HepG2 (cell line): ENCODE data around the gene BPIFB4. TPM values are rescaled to one million over a fixed set of nuclear protein-coding genes. Genes with fewer than 3 reads are reported as not detected.

ENCODE experiments used
- ARNT ChIP-seq: fragments of 450-650 bp; IDR thresholded peaks from 2 replicates; pipeline ENCODE4 v1.6.1; 2017
- FOXO1 ChIP-seq: sonication (generic); formaldehyde crosslinking; IDR thresholded peaks from 2 replicates; pipeline ENCODE4 v1.4.0; 2020; ENCODE audit warnings: missing genetic modification reagents
- FOXP1 ChIP-seq, 2 experiments: fragments of 450-650 bp in 1 of 2; IDR thresholded peaks; 2 replicates each; pipeline ENCODE4 v1.6.1; 2017 to 2018; ENCODE audit warnings: antibody characterized with exemption in 1 of 2
- HDAC6 ChIP-seq: fragments of 200-600 bp; sonication (generic); IDR thresholded peaks from 2 replicates; pipeline ENCODE4 v1.7.0; 2017; ENCODE audit warnings: mild to moderate bottlenecking, antibody characterized with exemption, low read length, low read depth
- HMGXB3 ChIP-seq: sonication (generic); formaldehyde crosslinking; IDR thresholded peaks from 2 replicates; pipeline ENCODE4 v1.4.0; 2020; ENCODE audit warnings: missing genetic modification reagents, borderline replicate concordance
- HMGXB4 ChIP-seq, 2 experiments: sonication (generic) in 1 of 2; formaldehyde crosslinking in 1 of 2; IDR thresholded peaks; 2 replicates each; pipeline versions ENCODE4 v1.4.0 to v1.6.1; 2018 to 2020; ENCODE audit warnings: missing genetic modification reagents in 2 of 2, borderline replicate concordance in 1 of 2, low read depth in 1 of 2, mild to moderate bottlenecking in 1 of 2, missing biosample characterization in 1 of 2
- HNRNPLL ChIP-seq: fragments of 200-400 bp; formaldehyde crosslinking; IDR thresholded peaks from 2 replicates; pipeline ENCODE4 v1.6.1; 2017; ENCODE audit warnings: mild to moderate bottlenecking, low read depth, low read length; ENCODE audit not compliant: poor library complexity, severe bottlenecking
- MAX ChIP-seq: IDR thresholded peaks from 2 replicates; pipeline ENCODE4 v1.6.1; 2012; ENCODE audit warnings: inconsistent platforms
- NPAS2 ChIP-seq: sonication (generic); formaldehyde crosslinking; IDR thresholded peaks from 2 replicates; pipeline ENCODE4 v1.8.0; 2022; ENCODE audit warnings: mild to moderate bottlenecking, missing genetic modification reagents, borderline replicate concordance
- NR2F6 ChIP-seq, 2 experiments: IDR thresholded peaks; 2 replicates each; pipeline ENCODE4 v1.6.1; 2016; ENCODE audit warnings: antibody characterized with exemption in 1 of 2, mild to moderate bottlenecking in 1 of 2
- RFXAP ChIP-seq: sonication (generic); formaldehyde crosslinking; IDR thresholded peaks from 2 replicates; pipeline ENCODE4 v1.4.0; 2020; ENCODE audit warnings: missing genetic modification reagents, borderline replicate concordance
- SIN3B ChIP-seq: fragments of 150-350 bp; IDR thresholded peaks from 2 replicates; pipeline ENCODE4 v1.6.1; 2014; ENCODE audit warnings: low read length
- ZBTB21 ChIP-seq: sonication (generic); formaldehyde crosslinking; IDR thresholded peaks from 2 replicates; pipeline ENCODE4 v1.4.0; 2020; ENCODE audit warnings: missing genetic modification reagents
- ZNF205 ChIP-seq: IDR thresholded peaks from 2 replicates; pipeline ENCODE4 v1.6.1; 2018; ENCODE audit warnings: missing biosample characterization, missing genetic modification reagents
- ZNF281 ChIP-seq: sonication (generic); formaldehyde crosslinking; IDR thresholded peaks from 2 replicates; pipeline ENCODE4 v1.4.0; 2020; ENCODE audit warnings: missing genetic modification reagents, borderline replicate concordance
- ZNF3 ChIP-seq: IDR thresholded peaks from 2 replicates; pipeline ENCODE4 v1.7.0; 2017; ENCODE audit warnings: inconsistent platforms
- ZNF572 ChIP-seq: sonication (generic); formaldehyde crosslinking; IDR thresholded peaks from 2 replicates; pipeline ENCODE4 v1.5.1; 2020; ENCODE audit warnings: mild to moderate bottlenecking, missing genetic modification reagents
- polyA plus RNA-seq, 8 experiments: library from polyadenylated mRNA; depleted of rRNA in 3 of 8; stranded (reverse) in 7 of 8; unstranded in 1 of 8; fragments of >200 nt; fragmentation: Illumina TruSeq in 4 of 8; extraction: Trizol in 4 of 8; gene quantifications; 2 replicates each; pipeline versions ENCODE4 v1.2.1 to v1.2.3, GENCODE V29; 2011 to 2016; ENCODE audit warnings: low read depth in 4 of 8, missing spikeins in 1 of 8, mixed read lengths in 1 of 8; ENCODE audit not compliant: insufficient read depth in 1 of 8
- total RNA-seq, 5 experiments: library from RNA; depleted of rRNA; stranded (reverse); fragments of >200 nt; fragmentation: Illumina TruSeq; extraction: Trizol; gene quantifications; 2 replicates each; pipeline ENCODE4 v1.2.3, GENCODE V29; 2016; ENCODE audit warnings: low read depth in 1 of 5
- TF ChIP-seq, protein P1 (sequence below): IDR thresholded peaks from 2 replicates; pipeline ENCODE4 v1.6.1; 2016; ENCODE audit warnings: control low read depth
- TF ChIP-seq, protein P2 (sequence below): sonication (generic); formaldehyde crosslinking; IDR thresholded peaks from 2 replicates; pipeline ENCODE4 v1.4.0; 2020; ENCODE audit warnings: missing genetic modification reagents, borderline replicate concordance

The BPIFB4 gene
- total and polyA plus RNA-seq, 2 of the 13 experiments (the other 11 are each of a cell fraction or from before 2014, with no cell fraction given) = 0.09 TPM; not detected in 1

DNA sequence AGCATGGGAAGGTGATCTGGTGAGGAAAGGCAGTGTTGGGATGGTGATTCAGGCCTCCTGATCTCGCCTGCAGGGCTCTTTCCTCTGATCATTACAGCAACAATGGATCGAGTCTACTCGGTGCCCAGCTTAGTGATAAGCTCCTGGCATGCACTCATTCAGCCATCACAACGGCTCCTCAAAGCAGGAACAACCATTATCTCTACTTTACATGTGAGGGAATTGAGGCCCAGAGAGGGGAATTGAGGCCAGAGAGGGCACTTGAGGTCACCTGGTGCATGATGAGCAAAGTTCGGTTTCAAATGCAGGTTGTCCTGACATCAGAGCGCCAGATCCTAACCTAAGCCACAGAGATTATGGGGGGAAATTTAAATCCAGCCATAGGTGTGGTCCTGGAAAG, 46.5 kb downstream of the BPIFB4 start (continued):
- TF ChIP-seq, protein P1, sequence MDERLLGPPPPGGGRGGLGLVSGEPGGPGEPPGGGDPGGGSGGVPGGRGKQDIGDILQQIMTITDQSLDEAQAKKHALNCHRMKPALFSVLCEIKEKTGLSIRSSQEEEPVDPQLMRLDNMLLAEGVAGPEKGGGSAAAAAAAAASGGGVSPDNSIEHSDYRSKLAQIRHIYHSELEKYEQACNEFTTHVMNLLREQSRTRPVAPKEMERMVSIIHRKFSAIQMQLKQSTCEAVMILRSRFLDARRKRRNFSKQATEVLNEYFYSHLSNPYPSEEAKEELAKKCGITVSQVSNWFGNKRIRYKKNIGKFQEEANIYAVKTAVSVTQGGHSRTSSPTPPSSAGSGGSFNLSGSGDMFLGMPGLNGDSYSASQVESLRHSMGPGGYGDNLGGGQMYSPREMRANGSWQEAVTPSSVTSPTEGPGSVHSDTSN (CRISPR knock-in tag) = no peak
- TF ChIP-seq SIN3B = no peak
- TF ChIP-seq FOXO1 = no peak
- no peak for TF ChIP-seq NR2F6 (IDR thresholded peaks at IDR 0.05)
- peak; percentile 47; the same call in 1 of the 2 replicates for TF ChIP-seq NR2F6 (CRISPR knock-in tag; IDR thresholded peaks at IDR 0.05)
- no peak for TF ChIP-seq HMGXB4 (CRISPR knock-in tag; IDR thresholded peaks at IDR 0.05; ENCODE audit: borderline replicate concordance in 1 of 2, low read depth in 1 of 2)
- TF ChIP-seq NPAS2 (CRISPR knock-in tag) = no peak
- no peak for TF ChIP-seq FOXP1 (IDR thresholded peaks at IDR 0.05)
- TF ChIP-seq FOXP1 (CRISPR knock-in tag; IDR thresholded peaks at IDR 0.05) = no peak
- TF ChIP-seq HMGXB3 = no peak
- no peak for TF ChIP-seq ZNF281 (CRISPR knock-in tag)
- TF ChIP-seq MAX = peak; percentile 17; the same call in 1 of the 2 replicates
- no peak for TF ChIP-seq ZNF572
- TF ChIP-seq ZBTB21 (CRISPR knock-in tag) = 0 out of 2 replicates have a peak, but pooled peaks have one; percentile 39
- TF ChIP-seq HDAC6 = no peak
- no peak for TF ChIP-seq ARNT
- TF ChIP-seq RFXAP (CRISPR knock-in tag) = no peak
- TF ChIP-seq HNRNPLL = no peak
- no peak for TF ChIP-seq ZNF205 (CRISPR knock-in tag)
- TF ChIP-seq, protein P2, sequence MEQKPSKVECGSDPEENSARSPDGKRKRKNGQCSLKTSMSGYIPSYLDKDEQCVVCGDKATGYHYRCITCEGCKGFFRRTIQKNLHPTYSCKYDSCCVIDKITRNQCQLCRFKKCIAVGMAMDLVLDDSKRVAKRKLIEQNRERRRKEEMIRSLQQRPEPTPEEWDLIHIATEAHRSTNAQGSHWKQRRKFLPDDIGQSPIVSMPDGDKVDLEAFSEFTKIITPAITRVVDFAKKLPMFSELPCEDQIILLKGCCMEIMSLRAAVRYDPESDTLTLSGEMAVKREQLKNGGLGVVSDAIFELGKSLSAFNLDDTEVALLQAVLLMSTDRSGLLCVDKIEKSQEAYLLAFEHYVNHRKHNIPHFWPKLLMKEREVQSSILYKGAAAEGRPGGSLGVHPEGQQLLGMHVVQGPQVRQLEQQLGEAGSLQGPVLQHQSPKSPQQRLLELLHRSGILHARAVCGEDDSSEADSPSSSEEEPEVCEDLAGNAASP (CRISPR knock-in tag) = peak; percentile 95
- no peak for TF ChIP-seq ZNF3 (CRISPR knock-in tag)
